Small intestine (tissue), 7 donors: ENCODE measurements around the gene CASQ1. TPM values are rescaled to one million over a fixed set of nuclear protein-coding genes. Genes with fewer than 3 reads are reported as not detected.

ENCODE experiments used
- DNase-seq, 2 donors: peaks; one replicate each; pipeline versions ENCODE4 v3.0.0 to v3.0.0-alpha.2; 2013
- FAIRE-seq: peaks from 2 replicates; lab custom pipeline; 2012; peaks lifted over from hg19 to GRCh38; lab: Jason Lieb, UNC
- H3K27ac ChIP-seq, 3 donors: one replicate each; pipeline ENCODE4 v1.5.1; 2013; ENCODE audit warnings: low read length in 2 of 3, mild to moderate bottlenecking in 2 of 3, control low read depth in 1 of 3, inconsistent platforms in 1 of 3, low read depth in 1 of 3, moderate library complexity in 1 of 3
- H3K27me3 ChIP-seq, 3 donors: one replicate each; pipeline ENCODE4 v1.6.1; 2013; ENCODE audit warnings: low read length in 3 of 3, inconsistent platforms in 1 of 3; ENCODE audit not compliant: control insufficient read depth in 3 of 3, insufficient read depth in 3 of 3
- H3K36me3 ChIP-seq, 3 donors: one replicate each; pipeline ENCODE4 v1.6.1; 2013; ENCODE audit warnings: low read length in 3 of 3, inconsistent platforms in 1 of 3, low read depth in 1 of 3, mild to moderate bottlenecking in 1 of 3, moderate library complexity in 1 of 3; ENCODE audit not compliant: control insufficient read depth in 3 of 3, insufficient read depth in 2 of 3
- H3K4me1 ChIP-seq, 3 donors: one replicate each; pipeline ENCODE4 v1.6.1; 2013; ENCODE audit warnings: low read length in 2 of 3, inconsistent platforms in 1 of 3, low read depth in 1 of 3, mild to moderate bottlenecking in 1 of 3, moderate library complexity in 1 of 3; ENCODE audit not compliant: control insufficient read depth in 3 of 3, insufficient read depth in 2 of 3
- H3K4me3 ChIP-seq, 3 donors: one replicate each; pipeline ENCODE4 v1.5.1; 2013; ENCODE audit warnings: low read length in 3 of 3, control low read depth in 1 of 3, inconsistent platforms in 1 of 3, low read depth in 1 of 3, mild to moderate bottlenecking in 1 of 3, moderate library complexity in 1 of 3
- H3K9me3 ChIP-seq, 2 donors: one replicate each; pipeline ENCODE4 v1.6.1; 2013; ENCODE audit warnings: low read depth in 1 of 2, low read length in 1 of 2; ENCODE audit not compliant: control insufficient read depth in 2 of 2, insufficient read depth in 1 of 2
- WGBS, 3 donors: extraction: QIAGEN DNeasy Blood & Tissue Kit; methylation state at CpG; one replicate each; pipeline ENCODE4 v1.1.7; 2013; 5-methylcytosine and 5-hydroxymethylcytosine counted together
- polyA plus RNA-seq, 4 donors: library from polyadenylated mRNA; stranded (reverse) in 3 of 4; unstranded in 1 of 4; fragments of 200-250 nt in 3 of 4; fragments of 120-200 nt in 1 of 4; gene quantifications; one replicate each; pipeline versions ENCODE4 v1.2.1 to v1.2.3, GENCODE V29; 2013
- donor health status: healthy with polysubstance abuse.
- donor health status: control.
- donor health status: control.
- donor health status: Bipolar disorder and iron deficiency.
- donor health status: healthy.

Gene CASQ1
- polyA plus RNA-seq, 4 donors: 0.45 to 2.1 (median 0.60) TPM

GRCh38 chr1:160220301-160220700 is 29.9 kb downstream of the CASQ1 start:
- 88 to 94% (median 90%) methylated on average over 2 of the region's 2 CpGs for WGBS, 3 donors
- Histone ChIP-seq H3K27ac (no peak overlapping the region), H3K4me1 (peaks cover 0 to 16% (median 4%) of the 10 kb centered on the region in 3 donors), H3K9me3 (no peaks in the 10 kb centered on the region), H3K36me3 (peaks cover 28 to 46% (median 34%) of the 10 kb centered on the region in 3 donors), H3K4me3 (no peak overlapping the region), H3K27me3 (no peaks in the 10 kb centered on the region)
- FAIRE-seq (no peak), DNase-seq (no peak)

GRCh38 chr1:160221089-160221488 is 30.7 kb downstream of the CASQ1 start:
- Histone ChIP-seq H3K4me1 (peaks cover 0 to 16% (median 4%) of the 10 kb centered on the region in 3 donors), H3K36me3 (peaks cover 31 to 51% (median 33%) of the 10 kb centered on the region in 3 donors), H3K9me3 (no peaks in the 10 kb centered on the region), H3K27ac (no peak overlapping the region), H3K27me3 (no peaks in the 10 kb centered on the region), H3K4me3 (no peak overlapping the region)
- DNase-seq: no peak
- FAIRE-seq: no peak

GRCh38 chr1:160222546-160222945 is 32.2 kb downstream of the CASQ1 start:
- no peak for DNase-seq
- no peak for FAIRE-seq
- Histone ChIP-seq H3K36me3 (peaks cover 29 to 52% (median 39%) of the 10 kb centered on the region in 3 donors), H3K4me3 (no peak overlapping the region), H3K27me3 (no peaks in the 10 kb centered on the region), H3K27ac (no peak overlapping the region), H3K4me1 (peaks cover 0 to 8% (median 4%) of the 10 kb centered on the region in 3 donors), H3K9me3 (no peaks in the 10 kb centered on the region)
- 86 to 89% (median 88%) methylated on average over 3 of the region's 3 CpGs for WGBS, 3 donors

GRCh38 chr1:160224606-160225005 is 34.2 kb downstream of the CASQ1 start:
- Histone ChIP-seq H3K9me3 (no peaks in the 10 kb centered on the region), H3K27me3 (no peaks in the 10 kb centered on the region), H3K4me1 (peaks cover 0 to 4% (median 0%) of the 10 kb centered on the region in 3 donors), H3K27ac (no peak overlapping the region), H3K36me3 (peaks cover 21 to 45% (median 40%) of the 10 kb centered on the region in 3 donors), H3K4me3 (no peak overlapping the region)
- FAIRE-seq (no peak), DNase-seq (no peak)
- 92 to 95% (median 92%) methylated on average over 2 of the region's 2 CpGs for WGBS, 3 donors

GRCh38 chr1:160225345-160225744 is 35.0 kb downstream of the CASQ1 start:
- no peaks in the 10 kb centered on the region for H3K27me3 ChIP-seq
- H3K4me1 ChIP-seq: peaks cover 0 to under 1% (median 0%) of the 10 kb centered on the region in 3 donors
- peaks cover 21 to 45% (median 41%) of the 10 kb centered on the region in 3 donors for H3K36me3 ChIP-seq
- DNase-seq (no peak), FAIRE-seq (no peak)
- H3K4me3 ChIP-seq: no peak overlapping the region
- H3K27ac ChIP-seq: no peak overlapping the region
- 62 to 74% (median 72%) methylated on average over 2 of the region's 2 CpGs for WGBS, 3 donors
- H3K9me3 ChIP-seq: no peaks in the 10 kb centered on the region

GRCh38 chr1:160226623-160227022 is 36.2 kb downstream of the CASQ1 start:
- no peak for DNase-seq
- WGBS, 3 donors: 83 to 91% (median 91%) methylated on average over 2 of the region's 2 CpGs
- Histone ChIP-seq H3K4me1 (no peaks in the 10 kb centered on the region), H3K27me3 (no peaks in the 10 kb centered on the region), H3K4me3 (no peak overlapping the region), H3K9me3 (no peaks in the 10 kb centered on the region), H3K27ac (no peak overlapping the region), H3K36me3 (peaks cover 16 to 46% (median 41%) of the 10 kb centered on the region in 3 donors)
- FAIRE-seq: no peak

GRCh38 chr1:160227034-160227433 is 36.7 kb downstream of the CASQ1 start:
- H3K4me3 ChIP-seq: no peak overlapping the region
- WGBS, 3 donors: 92 to 95% (median 92%) methylated on average over 4 of the region's 4 CpGs
- H3K9me3 ChIP-seq: no peaks in the 10 kb centered on the region
- H3K36me3 ChIP-seq: peaks cover 20 to 46% (median 44%) of the 10 kb centered on the region in 3 donors
- no peaks in the 10 kb centered on the region for H3K4me1 ChIP-seq
- DNase-seq: no peak
- no peak overlapping the region for H3K27ac ChIP-seq
- FAIRE-seq: no peak
- H3K27me3 ChIP-seq: no peaks in the 10 kb centered on the region

- Histone ChIP-seq H3K4me3 (no peak overlapping the region), H3K4me1 (no peaks in the 10 kb centered on the region), H3K27ac (no peak overlapping the region), H3K36me3 (peaks cover 17 to 47% (median 43%) of the 10 kb centered on the region in 3 donors), H3K27me3 (no peaks in the 10 kb centered on the region), H3K9me3 (no peaks in the 10 kb centered on the region)
- FAIRE-seq (no peak), DNase-seq (no peak)
- 97 to 100% (median 97%) methylated on average over 1 of the region's 1 CpG for WGBS, 3 donors
Observed at GRCh38 chr1:160227561-160227960, 37.2 kb downstream of the CASQ1 start.

- no peak overlapping the region for H3K27ac ChIP-seq
- no peaks in the 10 kb centered on the region for H3K27me3 ChIP-seq
- H3K36me3 ChIP-seq: peaks cover 17 to 44% (median 39%) of the 10 kb centered on the region in 3 donors
- H3K4me1 ChIP-seq: no peaks in the 10 kb centered on the region
- FAIRE-seq (no peak), DNase-seq (no peak)
- H3K4me3 ChIP-seq: no peak overlapping the region
- H3K9me3 ChIP-seq: no peaks in the 10 kb centered on the region
Observed at GRCh38 chr1:160228431-160228830, 38.1 kb downstream of the CASQ1 start.
